Measurements from ENCODE around the gene CCL3. TPM values are rescaled to one million over a fixed set of nuclear protein-coding genes. Genes with fewer than 3 reads are reported as not detected.

Gene CCL3
- polyA plus RNA-seq, 3 donors, result 161 to 328 (median 190) TPM

- no peak overlapping the region for H3K9ac ChIP-seq (ENCODE audit: insufficient read depth, low read length, poor library complexity, severe bottlenecking)
- H3K27me3 ChIP-seq (ENCODE audit: control insufficient read depth in 2 of 2, insufficient read depth in 2 of 2, low read length in 2 of 2), result no peaks in the 10 kb centered on the region
- TF ChIP-seq CTCF (IDR thresholded peaks at IDR 0.05), result no peak
- H3K4me1 Mint-ChIP-seq, result peaks cover 14% of the 10 kb centered on the region
- intact Hi-C loops (cut with micrococcal nuclease), result loop anchor here in 1 of 2 donors (5.0 to 10.0 kb wide), 3 partner anchors 57 to 94 kb away; partner anchors contain the start of gene CCL23
- H3K36me3 Mint-ChIP-seq, result no peaks in the 10 kb centered on the region
- H3K4me3 Mint-ChIP-seq, result no peak overlapping the region
- no peak overlapping the region for H3K27ac Mint-ChIP-seq
- H3K9me3 Mint-ChIP-seq, result no peaks in the 10 kb centered on the region
- no peaks in the 10 kb centered on the region for H3K36me3 ChIP-seq (replicated peaks in 1 of 2; ENCODE audit: control insufficient read depth in 1 of 2, insufficient read depth in 2 of 2, low read length in 2 of 2)
- no peak overlapping the region for H2AFZ ChIP-seq (ENCODE audit: insufficient read depth, low read depth, low read length, poor library complexity, severe bottlenecking)
- no peaks in the 10 kb centered on the region for H3K79me2 ChIP-seq (ENCODE audit: insufficient read depth, low read length)
- no peak overlapping the region for H3K4me2 ChIP-seq (replicated peaks; ENCODE audit: extremely low read depth, low read length, poor library complexity, severe bottlenecking)
- no peak overlapping the region for H3K27ac ChIP-seq (ENCODE audit: low read depth in 1 of 2, low read length in 2 of 2)
- H3K27me3 Mint-ChIP-seq (ENCODE audit: low read depth in 3 of 3), result peaks cover 0 to 4% (median 0%) of the 10 kb centered on the region in 3 donors
- H4K20me1 ChIP-seq (ENCODE audit: insufficient read depth, low read length), result no peaks in the 10 kb centered on the region
- no peak for DNase-seq
- WGBS (ENCODE audit: insufficient coverage), result 100% methylated on average over 1 of the region's 2 CpGs
- H3K9me3 ChIP-seq (replicated peaks in 1 of 2; ENCODE audit: control insufficient read depth in 1 of 2, insufficient read depth in 1 of 2, low read length in 2 of 2), result no peaks in the 10 kb centered on the region
- peaks cover 6 to 7% of the 10 kb centered on the region in 2 donors for H3K4me1 ChIP-seq (ENCODE audit: control insufficient read depth in 1 of 2, insufficient read depth in 2 of 2, low read length in 2 of 2)
- no peak overlapping the region for H3K4me3 ChIP-seq (replicated peaks in 1 of 3; ENCODE audit: low read depth in 2 of 3, low read length in 3 of 3)
Observed at GRCh38 chr17:36071751-36072150, 18.2 kb downstream of the CCL3 start.

GRCh38 chr17:36070427-36070826 is 19.5 kb downstream of the CCL3 start:
- Histone ChIP-seq H3K79me2 (ENCODE audit: insufficient read depth, low read length) (no peaks in the 10 kb centered on the region), H3K9me3 (replicated peaks in 1 of 2; ENCODE audit: control insufficient read depth in 1 of 2, insufficient read depth in 1 of 2, low read length in 2 of 2) (no peaks in the 10 kb centered on the region), H2AFZ (ENCODE audit: insufficient read depth, low read depth, low read length, poor library complexity, severe bottlenecking) (peak overlapping the region; percentile 8), H3K4me3 (replicated peaks in 1 of 3; ENCODE audit: low read depth in 2 of 3, low read length in 3 of 3) (no peak overlapping the region), H3K4me1 (ENCODE audit: control insufficient read depth in 1 of 2, insufficient read depth in 2 of 2, low read length in 2 of 2) (peaks cover 6 to 7% of the 10 kb centered on the region in 2 donors), H3K36me3 (replicated peaks in 1 of 2; ENCODE audit: control insufficient read depth in 1 of 2, insufficient read depth in 2 of 2, low read length in 2 of 2) (no peaks in the 10 kb centered on the region), H3K27ac (ENCODE audit: low read depth in 1 of 2, low read length in 2 of 2) (no peak overlapping the region), H3K27me3 (ENCODE audit: control insufficient read depth in 2 of 2, insufficient read depth in 2 of 2, low read length in 2 of 2) (no peaks in the 10 kb centered on the region), H4K20me1 (ENCODE audit: insufficient read depth, low read length) (no peaks in the 10 kb centered on the region), H3K4me2 (replicated peaks; ENCODE audit: extremely low read depth, low read length, poor library complexity, severe bottlenecking) (no peak overlapping the region), H3K9ac (ENCODE audit: insufficient read depth, low read length, poor library complexity, severe bottlenecking) (peak overlapping the region; percentile 5)
- Mint-ChIP-seq H3K4me1 (peaks cover 14% of the 10 kb centered on the region), H3K4me3 (no peak overlapping the region), H3K9me3 (no peaks in the 10 kb centered on the region), H3K27me3 (ENCODE audit: low read depth in 3 of 3) (peaks cover 0 to 2% (median under 1%) of the 10 kb centered on the region in 3 donors), H3K36me3 (no peaks in the 10 kb centered on the region), H3K27ac (peak overlapping the region in 3 of 7 donors; percentile 27 to 48 (median 32))
- no peak for TF ChIP-seq CTCF (IDR thresholded peaks at IDR 0.05)
- DNase-seq, result peak in 2 of 3 donors; percentile 15 to 67
- intact Hi-C loops (cut with micrococcal nuclease), result loop anchor here in 1 of 2 donors (5.0 to 10.0 kb wide), 3 partner anchors 56 to 93 kb away; partner anchors contain the start of gene CCL23
- WGBS (ENCODE audit: insufficient coverage), result 83% methylated on average over 1 of the region's 3 CpGs
